DMS53 (cell line): ENCODE measurements around the gene PNISR.

Source experiments
- DNase-seq: peaks from one replicate; lab custom pipeline; 2025; lab: John Stamatoyannopoulos, UW

The PNISR gene

GRCh38 chr6:99409672-99410071 is 15.4 kb downstream of the PNISR start:
- DNase-seq = peak; percentile 1

GRCh38 chr6:99407076-99407475 is 18.0 kb downstream of the PNISR start:
- DNase-seq = no peak

GRCh38 chr6:99402448-99402847 is 22.7 kb downstream of the PNISR start:
- no peak for DNase-seq

- no peak for DNase-seq
Measured at GRCh38 chr6:99397287-99397686, 27.8 kb downstream of the PNISR start.

GRCh38 chr6:99393698-99394531 is 31.2 kb downstream of the PNISR start, which contains the start of gene COQ3:
Gene COQ3, minus strand, starts transcription at chr6:99394195. Its CDS starts 16 bp downstream, at chr6:99394179.
- peak; percentile 84 for DNase-seq

GRCh38 chr6:99393366-99393697 is 31.8 kb downstream of the PNISR start:
- no peak for DNase-seq

GRCh38 chr6:99390896-99391295 is 34.2 kb downstream of the PNISR start:
- DNase-seq = no peak

GRCh38 chr6:99384507-99384906 is 40.6 kb downstream of the PNISR start:
- no peak for DNase-seq

- no peak for DNase-seq
Measured at GRCh38 chr6:99378636-99379035, 46.5 kb downstream of the PNISR start.

GRCh38 chr6:99369533-99369932 is 55.6 kb downstream of the PNISR start:
- no peak for DNase-seq

- no peak for DNase-seq
Measured at GRCh38 chr6:99366852-99367251, 58.3 kb downstream of the PNISR start.

- no peak for DNase-seq
Measured at GRCh38 chr6:99364026-99364425, 61.1 kb downstream of the PNISR start.

GRCh38 chr6:99362678-99363268 is 62.3 kb downstream of the PNISR start:
- no peak for DNase-seq

- DNase-seq = no peak
Measured at GRCh38 chr6:99359800-99360199, 65.3 kb downstream of the PNISR start.

- DNase-seq = no peak
Measured at GRCh38 chr6:99356641-99357040, 68.5 kb downstream of the PNISR start.

- no peak for DNase-seq
Measured at GRCh38 chr6:99354983-99355382, 70.1 kb downstream of the PNISR start.

GRCh38 chr6:99353126-99353525 is 72.0 kb downstream of the PNISR start:
- no peak for DNase-seq

- peak; percentile 23 for DNase-seq
Measured at GRCh38 chr6:99350573-99350972, 74.5 kb downstream of the PNISR start.

GRCh38 chr6:99349171-99350141 is 75.7 kb downstream of the PNISR start, which contains the start of gene FAXC:
Gene FAXC, minus strand, starts transcription at chr6:99349674. Its CDS starts 302 bp downstream, at chr6:99349372.
- DNase-seq = peak; percentile 83

- DNase-seq = no peak
Measured at GRCh38 chr6:99348288-99349170, 76.6 kb downstream of the PNISR start.
